Keratinocyte (primary cell): ENCODE measurements around the gene RAB42.

Experiments used
- EZH2 ChIP-seq: IDR thresholded peaks from one replicate; pipeline ENCODE4 v1.6.1; 2012; ENCODE audit warnings: inconsistent platforms, mild to moderate bottlenecking, low read length, moderate library complexity
- TF ChIP-seq, protein P1 (sequence below), 3 experiments: IDR thresholded peaks in 1 of 3; conservative IDR thresholded peaks in 1 of 3; optimal IDR thresholded peaks in 1 of 3; 2 replicates in 2 of 3; 3 replicates in 1 of 3; pipeline versions ENCODE3 to v1.5.1; 2011; ENCODE audit warnings: low read length in 3 of 3, mild to moderate bottlenecking in 3 of 3, moderate library complexity in 2 of 3, control low read depth in 1 of 3, inconsistent platforms in 1 of 3; ENCODE audit not compliant: insufficient read depth in 2 of 3; ENCODE audit errors: extremely low read depth in 1 of 3

GRCh38 chr1:28595412-28596191, 3.5 kb downstream of the RAB42 start:
- no peak for TF ChIP-seq EZH2
- TF ChIP-seq, protein P1, sequence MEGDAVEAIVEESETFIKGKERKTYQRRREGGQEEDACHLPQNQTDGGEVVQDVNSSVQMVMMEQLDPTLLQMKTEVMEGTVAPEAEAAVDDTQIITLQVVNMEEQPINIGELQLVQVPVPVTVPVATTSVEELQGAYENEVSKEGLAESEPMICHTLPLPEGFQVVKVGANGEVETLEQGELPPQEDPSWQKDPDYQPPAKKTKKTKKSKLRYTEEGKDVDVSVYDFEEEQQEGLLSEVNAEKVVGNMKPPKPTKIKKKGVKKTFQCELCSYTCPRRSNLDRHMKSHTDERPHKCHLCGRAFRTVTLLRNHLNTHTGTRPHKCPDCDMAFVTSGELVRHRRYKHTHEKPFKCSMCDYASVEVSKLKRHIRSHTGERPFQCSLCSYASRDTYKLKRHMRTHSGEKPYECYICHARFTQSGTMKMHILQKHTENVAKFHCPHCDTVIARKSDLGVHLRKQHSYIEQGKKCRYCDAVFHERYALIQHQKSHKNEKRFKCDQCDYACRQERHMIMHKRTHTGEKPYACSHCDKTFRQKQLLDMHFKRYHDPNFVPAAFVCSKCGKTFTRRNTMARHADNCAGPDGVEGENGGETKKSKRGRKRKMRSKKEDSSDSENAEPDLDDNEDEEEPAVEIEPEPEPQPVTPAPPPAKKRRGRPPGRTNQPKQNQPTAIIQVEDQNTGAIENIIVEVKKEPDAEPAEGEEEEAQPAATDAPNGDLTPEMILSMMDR (optimal IDR thresholded peaks at IDR 0.05 in 1 of 3, IDR thresholded peaks at IDR 0.05 in 1 of 3, conservative IDR thresholded peaks at IDR 0.05 in 1 of 3; ENCODE audit: extremely low read depth in 1 of 3, insufficient read depth in 2 of 3, low read length in 3 of 3): no peak
